T-helper 2 cell (primary cell): ENCODE data around the gene ELF4.
A peak's percentile ranks its signal among the peaks of the same experiment; 100 is the strongest.

Experiments
- DNase-seq, 5 experiments: peaks; one replicate each; pipeline versions ENCODE4 v3.0.0 to v3.0.0-alpha.2; 2012 to 2022

Gene ELF4

GRCh38 chrX:130114141-130114588 lies 3.9 kb upstream of the ELF4 start:
- no peak for DNase-seq

GRCh38 chrX:130111220-130112154 lies 1.2 kb upstream of the ELF4 start:
- DNase-seq = no peak

GRCh38 chrX:130109429-130110378 lies 593 bp downstream of the ELF4 start:
- peak in 1 of 5 experiments; percentile 17 for DNase-seq

GRCh38 chrX:130108647-130109428 lies 1.5 kb downstream of the ELF4 start:
- peak in 2 of 5 experiments; percentile 28 to 66 for DNase-seq

GRCh38 chrX:130106071-130106470 lies 4.2 kb downstream of the ELF4 start:
- no peak for DNase-seq

- no peak for DNase-seq
Measured at GRCh38 chrX:130105244-130105643, 5.1 kb downstream of the ELF4 start.

- no peak for DNase-seq
Measured at GRCh38 chrX:130103605-130104004, 6.7 kb downstream of the ELF4 start.

GRCh38 chrX:130100180-130100579 lies 10.1 kb downstream of the ELF4 start:
- no peak for DNase-seq

- no peak for DNase-seq
Measured at GRCh38 chrX:130098210-130098552, 12.1 kb downstream of the ELF4 start.

- peak in 3 of 5 experiments; percentile 30 to 69 (median 65) for DNase-seq
Measured at GRCh38 chrX:130097507-130098209, 12.6 kb downstream of the ELF4 start.

GRCh38 chrX:130095249-130096030 lies 14.9 kb downstream of the ELF4 start:
- DNase-seq = no peak

GRCh38 chrX:130094696-130095095 lies 15.6 kb downstream of the ELF4 start:
- DNase-seq = peak in 1 of 5 experiments; percentile 24

GRCh38 chrX:130093271-130093670 lies 17.0 kb downstream of the ELF4 start:
- DNase-seq = no peak

- peak; percentile 47 to 97 (median 77) for DNase-seq
Measured at GRCh38 chrX:130091980-130092522, 18.2 kb downstream of the ELF4 start.

GRCh38 chrX:130090364-130090763 lies 19.9 kb downstream of the ELF4 start:
- no peak for DNase-seq

GRCh38 chrX:130086447-130087206 lies 23.7 kb downstream of the ELF4 start:
- DNase-seq = peak in 4 of 5 experiments; percentile 24 to 94 (median 68)

- peak in 1 of 5 experiments; percentile 55 for DNase-seq
Measured at GRCh38 chrX:130085551-130086446, 24.5 kb downstream of the ELF4 start.

GRCh38 chrX:130084631-130085237 lies 25.6 kb downstream of the ELF4 start:
- DNase-seq = no peak
